Measurements from ENCODE around the gene PARD3. TPM values are rescaled to one million over a fixed set of nuclear protein-coding genes. Genes with fewer than 3 reads are reported as not detected.

PARD3 gene
- total RNA-seq, 1 donor from 2014 or later, result 26.0 TPM

- Mint-ChIP-seq H3K27me3 (ENCODE audit: low read depth) (no peaks in the 10 kb centered on the region), H3K4me3 (ENCODE audit: unreplicated experiment) (no peak overlapping the region), H3K9me3 (ENCODE audit: low read depth) (no peaks in the 10 kb centered on the region), H3K36me3 (ENCODE audit: low read depth) (no peaks in the 10 kb centered on the region), H3K27ac (ENCODE audit: unreplicated experiment) (no peak overlapping the region), H3K4me1 (ENCODE audit: low read depth) (peaks cover 30% of the 10 kb centered on the region)
- DNase-seq (ENCODE audit: low spot score), result no peak
- no peak for TF ChIP-seq CTCF (IDR thresholded peaks at IDR 0.05)
Observed at GRCh38 chr10:34717429-34717828, 97.7 kb downstream of the PARD3 start.

DNA sequence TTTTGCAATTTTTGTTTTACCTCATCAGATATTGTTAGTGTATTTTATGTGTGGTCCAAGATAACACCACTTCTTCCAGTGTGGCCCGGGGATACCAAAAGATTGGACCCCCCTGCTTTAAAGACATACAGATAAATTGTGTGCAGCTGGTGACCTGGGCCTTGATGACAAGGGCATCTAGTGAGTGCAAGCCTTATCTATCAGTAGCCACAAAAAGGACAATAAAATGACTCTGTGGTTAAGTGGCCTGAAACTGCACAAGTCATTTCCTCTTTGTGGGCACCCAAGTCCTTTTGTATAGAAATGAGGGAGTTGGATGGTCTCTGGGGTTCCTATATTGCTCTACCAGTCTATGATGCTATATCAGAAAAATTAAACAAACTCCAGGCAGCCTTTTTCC lies 98.1 kb downstream of the PARD3 start:
- Mint-ChIP-seq H3K4me3 (ENCODE audit: unreplicated experiment) (no peak overlapping the region), H3K27me3 (ENCODE audit: low read depth) (no peaks in the 10 kb centered on the region), H3K4me1 (ENCODE audit: low read depth) (peaks cover 27% of the 10 kb centered on the region), H3K9me3 (ENCODE audit: low read depth) (no peaks in the 10 kb centered on the region), H3K27ac (ENCODE audit: unreplicated experiment) (no peak overlapping the region), H3K36me3 (ENCODE audit: low read depth) (no peaks in the 10 kb centered on the region)
- no peak for TF ChIP-seq CTCF (IDR thresholded peaks at IDR 0.05)
- DNase-seq (ENCODE audit: low spot score), result no peak

- Mint-ChIP-seq H3K4me3 (ENCODE audit: unreplicated experiment) (no peak overlapping the region), H3K4me1 (ENCODE audit: low read depth) (peaks cover 23% of the 10 kb centered on the region), H3K27ac (ENCODE audit: unreplicated experiment) (no peak overlapping the region), H3K9me3 (ENCODE audit: low read depth) (no peaks in the 10 kb centered on the region), H3K27me3 (ENCODE audit: low read depth) (no peaks in the 10 kb centered on the region), H3K36me3 (ENCODE audit: low read depth) (no peaks in the 10 kb centered on the region)
- no peak for DNase-seq (ENCODE audit: low spot score)
- TF ChIP-seq CTCF (IDR thresholded peaks at IDR 0.05), result no peak
Observed at GRCh38 chr10:34716234-34716633, 98.9 kb downstream of the PARD3 start.

DNA sequence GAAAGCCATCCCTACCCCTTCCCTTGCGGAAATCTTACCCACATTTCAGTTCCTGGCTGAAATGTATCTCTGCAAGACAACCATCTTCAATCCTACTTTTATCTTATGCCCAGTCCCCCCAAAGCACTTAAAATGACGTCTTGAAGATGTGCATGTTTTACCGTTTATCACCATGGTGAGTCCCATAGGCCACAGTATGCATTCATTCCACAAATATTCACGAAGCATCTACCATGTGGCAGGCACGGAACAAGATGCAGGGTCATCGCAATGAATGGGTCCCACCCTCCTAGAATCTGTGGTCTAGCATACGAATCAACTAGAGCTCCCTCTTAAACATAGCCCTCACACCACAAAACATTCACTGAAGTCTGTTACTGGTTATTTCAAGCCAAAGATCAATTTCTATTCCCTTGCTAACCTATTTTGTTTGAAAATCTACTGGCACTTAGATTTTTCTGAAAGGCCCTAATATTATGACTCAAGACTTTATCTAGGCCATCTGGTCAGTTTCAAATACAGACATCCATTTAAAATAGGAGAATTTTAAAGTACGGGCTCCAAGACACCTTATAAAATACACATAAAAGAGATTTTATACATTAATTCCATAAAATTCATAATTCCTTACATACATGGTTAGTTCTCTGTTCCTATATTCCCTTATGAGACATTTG lies 99.4 kb downstream of the PARD3 start:
- no peak overlapping the region for H3K4me3 Mint-ChIP-seq (ENCODE audit: unreplicated experiment)
- H3K4me1 Mint-ChIP-seq (ENCODE audit: low read depth), result peaks cover 23% of the 10 kb centered on the region
- H3K27me3 Mint-ChIP-seq (ENCODE audit: low read depth), result no peaks in the 10 kb centered on the region
- no peaks in the 10 kb centered on the region for H3K9me3 Mint-ChIP-seq (ENCODE audit: low read depth)
- no peak for DNase-seq (ENCODE audit: low spot score)
- no peak for TF ChIP-seq CTCF (IDR thresholded peaks at IDR 0.05)
- no peaks in the 10 kb centered on the region for H3K36me3 Mint-ChIP-seq (ENCODE audit: low read depth)
- no peak overlapping the region for H3K27ac Mint-ChIP-seq (ENCODE audit: unreplicated experiment)

DNA sequence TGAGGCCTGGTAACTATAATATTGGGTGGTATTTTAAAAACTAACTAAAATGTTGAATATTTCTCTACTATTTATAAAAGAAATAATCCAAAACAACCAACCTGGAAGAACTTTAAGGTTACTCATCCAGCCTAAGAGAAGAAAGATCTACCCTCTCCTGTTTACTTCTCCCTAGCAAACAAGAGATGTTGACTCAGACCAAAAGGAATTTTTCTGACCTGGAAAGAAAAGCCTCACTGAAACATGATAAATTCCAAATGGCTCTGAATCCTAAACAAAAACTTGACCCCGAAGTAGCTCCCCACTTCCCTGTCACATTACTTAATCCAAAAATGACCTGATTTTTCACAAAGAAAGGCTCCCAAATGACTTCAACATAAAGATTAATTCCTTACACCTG lies 101.2 kb downstream of the PARD3 start:
- Mint-ChIP-seq H3K36me3 (ENCODE audit: low read depth) (no peaks in the 10 kb centered on the region), H3K4me3 (ENCODE audit: unreplicated experiment) (no peak overlapping the region), H3K27ac (ENCODE audit: unreplicated experiment) (no peak overlapping the region), H3K4me1 (ENCODE audit: low read depth) (peaks cover 23% of the 10 kb centered on the region), H3K27me3 (ENCODE audit: low read depth) (no peaks in the 10 kb centered on the region), H3K9me3 (ENCODE audit: low read depth) (no peaks in the 10 kb centered on the region)
- TF ChIP-seq CTCF (IDR thresholded peaks at IDR 0.05), result no peak
- DNase-seq (ENCODE audit: low spot score), result no peak

All from chondrocyte (in vitro differentiated cells).